Hypothalamus (tissue), 51 donors: ENCODE measurements around the gene EPHB1.

Experiments used
- DNase-seq, 51 donors: peaks; one replicate each; lab custom pipeline; 2025; lab: John Stamatoyannopoulos, UW

EPHB1 gene

DNA sequence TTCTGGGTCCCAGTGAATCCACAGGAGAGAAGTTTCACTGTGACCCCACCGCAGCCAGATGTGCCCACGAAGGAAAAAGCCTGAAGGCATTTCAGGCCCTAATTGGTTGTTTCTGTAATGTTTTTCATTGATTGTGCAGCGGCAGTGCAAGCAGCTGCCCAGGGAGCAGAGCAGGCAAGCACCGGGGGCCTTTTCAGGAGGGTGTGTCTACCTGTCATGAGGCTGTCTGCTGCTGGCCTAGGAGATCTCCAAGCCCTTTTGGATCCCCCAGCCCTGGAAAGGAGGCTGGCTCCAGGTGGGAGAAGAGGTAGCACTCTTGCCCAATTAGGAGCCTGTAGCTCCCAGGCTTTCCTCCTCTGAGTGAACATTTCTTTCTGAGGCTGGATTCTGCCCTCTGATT is 108.8 kb downstream of the EPHB1 start:
- DNase-seq, result peak in 1 of 51 donors; percentile 56

GRCh38 chr3:134904241-134904771 is 109.2 kb downstream of the EPHB1 start:
- DNase-seq, result peak in 1 of 51 donors; percentile 61

DNA sequence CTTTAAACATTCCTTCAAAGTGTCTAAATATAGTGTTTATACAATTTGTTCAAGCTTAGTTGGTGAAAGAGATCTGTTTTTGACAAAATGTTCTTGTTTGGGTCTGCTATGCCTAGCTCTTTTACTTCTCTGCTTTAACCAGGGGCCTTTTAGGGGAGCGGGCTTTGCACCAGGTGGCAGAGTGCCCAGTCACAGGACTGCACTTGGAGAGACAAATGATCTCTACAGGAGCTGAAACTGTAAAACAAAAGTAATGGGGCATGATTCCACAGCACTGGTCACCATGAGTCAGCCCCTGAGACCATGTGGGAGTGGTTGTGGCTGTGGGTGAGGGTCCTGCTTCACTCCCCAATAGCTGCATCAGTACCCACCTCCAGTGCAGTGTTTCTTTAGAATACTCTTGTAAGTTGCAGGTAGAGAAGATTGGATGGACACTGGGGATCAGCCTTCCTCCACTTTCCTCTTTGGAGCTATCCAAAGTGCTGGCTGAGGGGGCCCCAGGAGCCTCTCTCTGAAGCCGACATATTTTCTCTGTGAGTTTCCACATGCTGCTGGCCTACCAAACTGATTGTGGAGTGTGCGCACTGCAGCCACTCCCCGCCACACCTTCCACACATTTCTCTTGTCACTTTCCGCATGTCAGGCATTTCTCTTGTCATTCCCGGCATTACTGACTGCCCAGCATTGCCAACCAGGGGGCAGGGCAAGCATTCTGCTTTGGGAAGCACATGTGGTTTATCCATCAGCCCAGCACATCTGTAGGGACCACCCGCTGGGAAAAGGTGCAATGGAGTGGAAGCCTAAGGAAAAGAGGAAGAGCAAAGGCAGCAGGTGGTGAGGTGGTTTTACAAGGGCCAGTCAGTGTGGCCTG is 110.0 kb downstream of the EPHB1 start:
- DNase-seq, result peak in 17 of 51 donors; percentile 4 to 32 (median 15)

DNA sequence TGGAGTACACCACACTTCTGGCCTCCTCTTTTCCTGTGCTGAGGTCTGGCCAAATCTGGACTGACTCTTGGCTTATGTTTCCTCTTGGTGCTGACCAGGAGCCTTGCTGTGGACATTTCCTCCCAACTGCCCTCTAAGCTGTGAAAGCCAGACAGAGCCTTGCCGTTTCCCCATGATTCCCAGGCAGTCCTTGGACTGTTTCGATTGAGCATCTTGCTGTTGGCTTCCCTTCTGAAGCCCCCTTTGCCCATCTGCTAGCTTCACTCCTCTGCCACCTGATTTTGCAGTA is 110.5 kb downstream of the EPHB1 start:
- no peak for DNase-seq

DNA sequence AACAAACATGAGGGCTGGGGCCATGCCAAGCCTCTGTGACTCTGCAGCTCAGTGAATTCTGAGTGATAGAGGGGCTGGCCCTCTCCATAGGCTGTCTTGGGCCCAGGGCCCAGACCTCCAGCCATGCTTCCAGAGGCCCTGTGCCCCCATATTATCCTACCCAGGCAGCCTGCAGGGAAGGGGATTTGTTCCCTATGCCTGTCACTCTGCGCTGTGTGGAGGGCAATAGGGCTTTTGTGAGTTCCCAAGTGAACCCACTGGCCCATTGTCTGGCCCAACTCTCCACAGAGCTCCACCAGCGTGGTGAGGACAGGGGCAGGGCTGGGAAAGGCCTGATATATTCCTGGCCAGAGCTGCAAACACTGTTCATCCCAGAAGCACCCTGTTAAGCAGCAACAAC is 113.2 kb downstream of the EPHB1 start:
- no peak for DNase-seq

DNA sequence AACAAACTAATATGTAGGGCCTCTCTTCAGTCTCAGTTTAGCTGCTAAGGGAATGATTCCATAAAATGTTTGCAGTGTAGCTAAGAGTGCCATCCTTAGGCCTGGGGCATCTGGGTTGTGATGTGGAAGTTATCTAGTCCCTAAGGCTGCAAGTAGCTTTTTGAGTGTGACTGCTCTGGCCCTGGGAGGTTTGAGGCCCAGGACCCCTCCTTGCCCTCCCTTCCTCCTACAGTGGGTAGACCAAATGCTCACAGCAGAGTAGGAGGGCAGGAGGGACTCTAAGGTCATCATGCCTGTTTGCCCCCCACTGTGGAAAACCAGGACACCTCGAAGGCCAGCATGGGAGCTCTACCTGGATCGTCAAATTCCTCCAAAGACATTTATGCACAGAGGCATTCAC is 115.0 kb downstream of the EPHB1 start:
- DNase-seq, result no peak

GRCh38 chr3:134911586-134912548 is 116.8 kb downstream of the EPHB1 start:
- DNase-seq, result no peak

DNA sequence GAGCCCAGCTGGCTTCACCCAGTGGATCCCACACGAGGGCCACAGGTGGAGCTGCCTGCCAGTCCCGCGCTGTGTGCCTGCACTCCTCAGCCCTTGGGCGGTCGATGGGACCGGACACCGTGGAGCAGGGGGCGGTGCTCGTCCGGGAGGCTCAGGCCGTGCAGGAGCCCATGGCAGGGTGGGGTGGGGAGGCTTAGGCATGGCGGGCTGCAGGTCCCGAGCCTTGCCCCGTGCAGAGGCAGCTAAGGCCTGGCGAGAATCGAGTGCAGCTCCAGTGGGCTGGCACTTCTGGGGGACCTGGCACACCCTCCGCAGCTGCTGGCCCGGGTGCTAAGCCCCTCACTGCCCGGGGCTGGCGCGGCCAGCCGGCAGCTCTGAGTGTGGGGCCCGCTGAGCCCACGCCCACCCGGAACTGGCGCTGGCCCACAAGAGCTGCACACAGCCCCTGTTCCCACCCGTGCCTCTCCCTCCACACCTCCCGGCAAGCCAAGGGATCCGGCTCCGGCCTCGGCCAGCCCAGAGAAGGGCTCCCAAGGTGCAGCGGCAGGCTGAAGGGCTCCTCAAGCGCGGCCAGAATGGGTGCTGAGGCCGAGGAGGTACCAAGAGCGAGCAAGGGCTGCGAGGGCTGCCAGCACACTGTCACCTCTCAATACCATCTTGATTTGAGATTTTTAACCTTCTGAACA is 121.4 kb downstream of the EPHB1 start:
- DNase-seq, result no peak

- no peak for DNase-seq
Observed at GRCh38 chr3:134917631-134918030, 122.6 kb downstream of the EPHB1 start.

GRCh38 chr3:134918441-134918840 is 123.4 kb downstream of the EPHB1 start:
- no peak for DNase-seq

DNA sequence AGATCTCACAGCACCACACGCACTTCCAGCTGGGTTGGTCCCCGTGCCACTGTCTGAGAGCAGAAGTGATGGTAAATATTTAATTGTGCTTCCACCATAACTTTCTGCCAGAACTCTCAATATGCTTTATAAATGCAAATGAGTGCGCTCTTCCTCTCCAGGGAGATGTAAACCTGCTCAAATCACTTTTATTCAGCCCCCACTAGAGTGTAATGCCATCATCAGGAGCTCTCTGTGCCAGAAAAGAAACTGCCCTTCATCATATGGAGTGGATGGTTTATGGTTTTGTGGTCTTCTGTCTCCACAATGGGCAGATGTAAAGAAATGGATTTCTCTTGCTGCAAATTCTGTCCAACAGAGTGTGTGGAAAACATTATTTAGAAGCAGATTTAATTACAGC is 127.0 kb downstream of the EPHB1 start:
- no peak for DNase-seq

DNA sequence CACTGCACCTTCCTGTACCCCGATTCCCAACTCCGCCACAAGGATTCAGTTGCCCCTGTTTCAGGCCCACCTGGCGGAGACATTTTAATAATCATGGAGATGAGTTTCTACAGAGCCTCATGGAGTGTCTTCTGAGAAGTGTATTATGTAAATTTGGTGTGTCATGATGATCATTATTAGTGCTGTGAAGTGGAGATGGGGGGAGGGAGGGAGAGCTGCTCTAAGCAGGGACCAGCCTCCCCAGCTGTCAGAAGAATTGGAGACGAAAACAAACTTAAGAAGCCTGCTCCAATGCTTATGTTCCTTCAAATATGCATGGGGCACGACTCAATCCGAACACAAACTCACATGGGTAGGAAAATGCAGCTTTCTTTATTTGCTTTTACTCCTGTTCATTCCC is 127.8 kb downstream of the EPHB1 start:
- DNase-seq, result peak in 1 of 51 donors; percentile 38

- DNase-seq, result no peak
Observed at GRCh38 chr3:134923286-134923685, 128.2 kb downstream of the EPHB1 start.

DNA sequence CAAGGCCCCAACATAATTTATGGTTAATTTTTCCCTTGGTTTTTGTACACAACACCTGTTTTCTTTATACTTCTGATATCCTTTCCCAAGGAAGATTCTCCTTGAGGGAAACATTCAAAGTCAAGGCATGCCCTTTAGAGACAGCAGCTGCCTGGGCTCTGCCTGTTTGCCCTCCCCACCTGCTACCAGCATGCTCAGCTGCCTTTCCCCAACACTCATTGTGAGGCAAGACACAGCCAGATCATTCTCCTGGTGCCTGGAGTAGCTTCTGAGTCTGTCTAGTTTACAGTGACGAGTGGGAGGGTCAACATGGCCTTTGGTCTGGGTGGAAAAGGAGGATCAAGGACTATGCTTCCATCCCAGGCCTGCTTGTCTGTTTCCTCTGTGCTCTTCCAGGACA is 132.5 kb downstream of the EPHB1 start:
- no peak for DNase-seq

- peak in 2 of 51 donors; percentile 17 to 53 for DNase-seq
Observed at GRCh38 chr3:134928392-134928791, 133.3 kb downstream of the EPHB1 start.

DNA sequence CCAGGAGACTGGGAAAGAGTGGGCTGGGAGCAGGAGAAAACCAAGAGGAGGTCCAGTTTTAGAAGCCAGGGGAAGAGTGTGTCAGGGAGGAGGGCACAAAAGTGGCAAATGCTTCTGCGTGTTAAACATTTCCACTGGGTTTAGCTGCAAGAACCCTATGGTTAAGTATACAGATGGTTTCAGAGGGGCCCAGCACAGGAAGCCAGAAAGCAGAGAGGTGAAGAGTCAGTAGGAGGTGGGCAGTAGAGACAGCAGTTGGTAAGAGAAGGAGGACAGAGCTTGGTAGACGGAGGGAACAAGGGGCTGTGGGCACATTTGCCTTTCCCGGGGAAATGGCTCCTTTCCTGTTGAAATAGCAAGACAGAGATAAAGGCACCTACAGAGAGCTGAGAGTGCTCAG is 133.8 kb downstream of the EPHB1 start:
- no peak for DNase-seq

- no peak for DNase-seq
Observed at GRCh38 chr3:134929976-134930375, 134.9 kb downstream of the EPHB1 start.

DNA sequence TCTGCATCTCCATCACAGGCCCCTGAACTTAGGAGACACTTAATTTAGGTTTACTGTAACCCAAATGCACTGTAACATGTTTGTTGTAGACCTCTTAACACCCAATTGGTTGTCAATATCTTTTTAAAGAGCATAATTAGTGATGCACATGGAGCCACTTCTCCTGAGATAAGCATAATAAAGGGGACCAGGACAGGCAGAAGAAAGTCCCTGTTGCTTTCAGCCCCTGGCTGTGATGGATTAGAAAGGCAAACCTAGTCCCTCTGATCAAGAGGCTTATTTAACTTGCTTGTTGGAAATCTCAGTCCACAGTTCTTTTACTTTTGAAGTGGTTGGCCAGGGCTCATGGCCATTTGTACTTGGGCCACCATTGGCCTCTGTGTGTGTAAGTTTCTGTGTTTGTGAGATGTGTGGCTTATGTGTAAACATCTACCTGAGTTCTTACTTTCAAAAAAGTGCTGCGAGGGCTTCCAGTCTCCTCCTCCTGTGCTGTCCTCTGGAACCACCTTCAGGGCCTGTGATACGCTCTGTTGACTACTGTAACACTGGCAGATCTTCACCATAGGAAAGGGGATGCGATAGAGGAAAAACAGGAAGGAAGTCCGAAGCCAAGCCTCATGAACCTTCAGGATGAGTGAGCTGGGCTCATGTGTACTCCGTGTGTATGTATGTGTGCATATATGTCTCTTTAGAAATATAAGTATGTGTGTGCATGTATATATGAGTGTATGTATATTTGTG is 136.2 kb downstream of the EPHB1 start:
- DNase-seq, result no peak

GRCh38 chr3:134932035-134932434 is 137.0 kb downstream of the EPHB1 start:
- DNase-seq, result no peak

DNA sequence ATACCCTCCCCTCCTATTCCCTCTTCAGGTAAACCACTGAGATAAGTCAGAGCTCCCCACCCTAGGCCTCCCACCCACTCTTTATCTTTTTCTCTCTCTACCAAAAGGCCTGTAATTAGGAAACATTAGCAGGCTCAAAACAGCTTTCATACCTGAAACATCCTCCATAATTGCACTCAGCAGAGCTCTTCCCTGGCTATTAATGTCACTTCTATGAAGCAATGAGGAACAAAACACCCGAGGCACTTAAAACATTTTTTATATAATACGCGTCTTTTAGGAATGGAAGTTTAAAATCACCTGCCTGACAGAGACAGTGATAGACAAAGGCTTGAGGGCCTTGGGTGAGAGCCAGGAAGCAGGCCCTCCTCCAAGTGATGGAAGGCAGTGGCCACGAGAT is 138.9 kb downstream of the EPHB1 start:
- DNase-seq, result peak in 2 of 51 donors; percentile 13 to 52
